IMR-90 (cell line): ENCODE data around the gene RNF144B. TPM values are rescaled to one million over a fixed set of nuclear protein-coding genes. Genes with fewer than 3 reads are reported as not detected.

Experiments used
- ATAC-seq: fragments of 200-7000 bp; cut with Tn5 transposase; 2 replicates; pipeline ENCODE4 v1.9.1; 2020; ENCODE audit warnings: low read depth, mild to moderate bottlenecking, moderate library complexity
- BruUV-seq: library from RNA; stranded (reverse); fragments of 400-500 nt; replicated peaks from 2 replicates; lab custom pipeline; 2021; lab: Mats Ljungman, UMichigan
- CTCF ChIA-PET: fragments of 300-600 bp; formaldehyde crosslinking; extraction: SDS; loops from one replicate; lab custom pipeline; 2021; ENCODE audit warnings: antibody characterized with exemption; lab: Yijun Ruan, JAX
- POLR2A ChIA-PET: fragments of 300-600 bp; sonication (Branson Sonifier 250); formaldehyde crosslinking; loops from one replicate; lab custom pipeline; 2022; ENCODE audit warnings: antibody characterized with exemption; ENCODE audit not compliant: unreplicated experiment; lab: Charles Lee
- DNase-seq: peaks from one replicate; pipeline ENCODE4 v3.0.0; 2013
- H2AFZ ChIP-seq: replicated peaks from 2 replicates; pipeline ENCODE3; 2013; ENCODE audit warnings: low read length, mild to moderate bottlenecking; ENCODE audit not compliant: poor library complexity
- H2AK5ac ChIP-seq: 2 replicates; pipeline ENCODE4 v1.6.1; 2013; ENCODE audit warnings: low read depth, low read length, inconsistent platforms
- H2AK9ac ChIP-seq: replicated peaks from 2 replicates; pipeline ENCODE3; 2013; ENCODE audit warnings: mild to moderate bottlenecking, low read depth, low read length, moderate library complexity; ENCODE audit not compliant: poor library complexity
- H2BK120ac ChIP-seq: 2 replicates; pipeline ENCODE4 v1.6.1; 2013; ENCODE audit warnings: low read depth, low read length, inconsistent platforms
- H2BK15ac ChIP-seq: 3 replicates; pipeline ENCODE4 v1.6.1; 2013; ENCODE audit warnings: low read depth, low read length, inconsistent platforms
- H2BK20ac ChIP-seq: 2 replicates; pipeline ENCODE4 v1.6.1; 2013; ENCODE audit warnings: low read depth, mild to moderate bottlenecking, inconsistent platforms, low read length, moderate library complexity
- H2BK5ac ChIP-seq: 2 replicates; pipeline ENCODE4 v1.6.1; 2013; ENCODE audit warnings: mild to moderate bottlenecking, low read depth, low read length, inconsistent platforms; ENCODE audit not compliant: poor library complexity, severe bottlenecking
- H3K14ac ChIP-seq: replicated peaks from 2 replicates; pipeline ENCODE4 v1.6.1; 2013; ENCODE audit warnings: low read depth, low read length, inconsistent platforms
- H3K18ac ChIP-seq: 2 replicates; pipeline ENCODE4 v1.6.1; 2013; ENCODE audit warnings: low read depth, low read length, control low read depth
- H3K23ac ChIP-seq: 2 replicates; pipeline ENCODE4 v1.6.1; 2013; ENCODE audit warnings: low read depth, low read length, inconsistent platforms
- H3K27ac ChIP-seq: 2 replicates; pipeline ENCODE4 v1.5.1; 2013; ENCODE audit warnings: mild to moderate bottlenecking, control low read depth, low read length; ENCODE audit not compliant: insufficient read depth
- H3K27me3 ChIP-seq: 2 replicates; pipeline ENCODE4 v1.6.1; 2013; ENCODE audit warnings: low read length; ENCODE audit not compliant: control insufficient read depth, insufficient read depth
- H3K36me3 ChIP-seq: 2 replicates; pipeline ENCODE4 v1.6.1; 2013; ENCODE audit warnings: low read length, mixed read lengths; ENCODE audit not compliant: control insufficient read depth, insufficient read depth
- H3K4ac ChIP-seq: 2 replicates; pipeline ENCODE4 v1.6.1; 2013; ENCODE audit warnings: low read depth, low read length, inconsistent platforms
- H3K4me1 ChIP-seq: 2 replicates; pipeline ENCODE4 v1.6.1; 2013; ENCODE audit warnings: low read length, mixed read lengths; ENCODE audit not compliant: control insufficient read depth, insufficient read depth
- H3K4me2 ChIP-seq: 2 replicates; pipeline ENCODE4 v1.6.1; 2013; ENCODE audit warnings: low read depth, mild to moderate bottlenecking, control low read depth, low read length, moderate library complexity
- H3K4me3 ChIP-seq: 2 replicates; pipeline ENCODE4 v1.5.1; 2013; ENCODE audit warnings: low read depth, mild to moderate bottlenecking, control low read depth, low read length, moderate library complexity; ENCODE audit not compliant: insufficient read depth
- H3K56ac ChIP-seq: 2 replicates; pipeline ENCODE4 v1.6.1; 2013; ENCODE audit warnings: low read length, inconsistent platforms; ENCODE audit not compliant: insufficient read depth; ENCODE audit errors: extremely low read depth
- H3K79me1 ChIP-seq, 2 experiments: 2 replicates each; pipeline ENCODE4 v1.6.1; 2013; ENCODE audit warnings: low read length in 2 of 2, inconsistent platforms in 1 of 2, low read depth in 1 of 2
- H3K9ac ChIP-seq: 2 replicates; pipeline ENCODE4 v1.6.1; 2013; ENCODE audit warnings: low read depth, low read length, control low read depth
- H3K9me1 ChIP-seq: 2 replicates; pipeline ENCODE4 v1.6.1; 2013; ENCODE audit warnings: low read length, inconsistent platforms; ENCODE audit not compliant: insufficient read depth
- H3K9me3 ChIP-seq: 2 replicates; pipeline ENCODE4 v1.6.1; 2013; ENCODE audit warnings: low read length; ENCODE audit not compliant: control insufficient read depth, insufficient read depth
- H4K20me1 ChIP-seq: 2 replicates; pipeline ENCODE4 v1.6.1; 2013; ENCODE audit warnings: low read length, inconsistent platforms; ENCODE audit not compliant: insufficient read depth
- H4K5ac ChIP-seq: 2 replicates; pipeline ENCODE4 v1.6.1; 2013; ENCODE audit warnings: mild to moderate bottlenecking, low read depth, low read length, control low read depth
- H4K8ac ChIP-seq, 2 experiments: 2 replicates each; pipeline ENCODE4 v1.6.1; 2013; ENCODE audit warnings: low read depth in 2 of 2, low read length in 2 of 2, control low read depth in 1 of 2, inconsistent platforms in 1 of 2
- H4K91ac ChIP-seq: 2 replicates; pipeline ENCODE4 v1.6.1; 2013; ENCODE audit warnings: low read depth, low read length, inconsistent platforms; ENCODE audit not compliant: insufficient read depth
- CEBPB ChIP-seq: IDR thresholded peaks from 2 replicates; pipeline ENCODE4 v1.6.1; 2012; ENCODE audit warnings: low read depth, low read length, improper control_type of control experiment
- WGBS, 2 experiments: methylation state at CpG; one replicate each; pipeline versions ENCODE4 v1.1.5 to v1.1.7; 2013; ENCODE audit warnings: missing lambda C conversion rate in 2 of 2; ENCODE audit not compliant: insufficient read length in 1 of 2; ENCODE audit errors: extremely low coverage in 2 of 2; 5-methylcytosine and 5-hydroxymethylcytosine counted together
- dilution Hi-C: fragments of 300-500 bp; cut with HindIII; formaldehyde crosslinking; loops from one replicate; pipeline ENCODE4 v1.14.3; 2018; ENCODE audit warnings: low sequenced_read_pairs; ENCODE audit not compliant: unreplicated experiment
- in situ Hi-C: fragments of 300-500 bp; cut with MboI; formaldehyde crosslinking; loops from 3 replicates; pipeline ENCODE4 v1.14.3; 2019; ENCODE audit warnings: low sequenced_read_pairs, inconsistent platforms, mixed read lengths
- intact Hi-C: fragments of 100-400 bp; cut with micrococcal nuclease; formaldehyde crosslinking; loops from 2 replicates; pipeline ENCODE4 v1.10.0; 2022
- polyA plus RNA-seq, 3 experiments: library from polyadenylated mRNA; depleted of rRNA; stranded (reverse); fragments of >200 nt; gene quantifications; 2 replicates each; pipeline ENCODE4 v1.2.3, GENCODE V29; 2012; ENCODE audit warnings: low replicate concordance in 1 of 3
- total RNA-seq: library from RNA; depleted of rRNA; stranded (reverse); fragments of >200 nt; gene quantifications from 2 replicates; pipeline ENCODE4 v1.2.3, GENCODE V29; 2012

RNF144B gene
- total and polyA plus RNA-seq, 2 of the 4 experiments (the other 2 are of a cell fraction), result 0.44 to 2.7 TPM

DNA sequence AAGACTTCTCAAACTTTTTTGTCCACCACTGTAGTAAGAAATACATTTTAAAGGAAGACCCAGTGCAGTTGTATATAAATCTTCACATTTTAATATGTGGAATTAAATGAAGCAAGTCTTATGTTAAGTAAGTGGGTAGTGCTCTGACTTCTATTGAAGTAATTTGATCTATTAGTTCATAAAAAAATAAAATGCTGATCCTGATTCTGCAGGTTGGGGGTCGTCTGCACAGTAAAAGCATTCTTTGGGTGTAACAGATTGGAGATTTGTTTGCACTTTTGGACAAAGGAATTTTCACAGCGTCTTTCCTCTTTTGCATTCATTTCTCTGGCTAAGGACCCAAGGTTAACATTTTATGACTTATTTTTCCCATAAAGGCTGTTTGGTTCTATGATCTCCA is 106.8 kb downstream of the RNF144B start:
- no peaks in the 10 kb centered on the region for H3K4me1 ChIP-seq
- intact Hi-C loops, result no loop called here
- CTCF ChIA-PET, result no interaction called here

More for the DNA sequence above, 106.8 kb downstream of the RNF144B start:
- no peaks in the 10 kb centered on the region for H3K36me3 ChIP-seq
- H3K14ac ChIP-seq, result no peak overlapping the region
- H2AK5ac ChIP-seq, result no peak overlapping the region
- POLR2A ChIA-PET, result no interaction called here
- H3K4me2 ChIP-seq, result no peak overlapping the region
- no peak overlapping the region for H3K9ac ChIP-seq
- H2BK5ac ChIP-seq, result no peak overlapping the region
- no peaks in the 10 kb centered on the region; the same call in none of the 2 replicates for H3K27me3 ChIP-seq
- DNase-seq, result no peak
- H3K9me1 ChIP-seq, result no peaks in the 10 kb centered on the region
- no peak overlapping the region for H3K23ac ChIP-seq
- dilution Hi-C loops, result no loop called here
- no peak overlapping the region for H3K56ac ChIP-seq
- TF ChIP-seq CEBPB, result no peak
- no peak overlapping the region for H3K27ac ChIP-seq
- ATAC-seq, result no peak
- H4K91ac ChIP-seq, result no peak overlapping the region
- no peak overlapping the region for H4K8ac ChIP-seq
- no peaks in the 10 kb centered on the region for H3K9me3 ChIP-seq
- in situ Hi-C loops, result no loop called here
- no peak overlapping the region for H2BK15ac ChIP-seq
- no peak overlapping the region for H3K18ac ChIP-seq
- H3K4ac ChIP-seq, result no peak overlapping the region
- no peaks in the 10 kb centered on the region for H3K79me1 ChIP-seq
- H2BK20ac ChIP-seq, result no peak overlapping the region
- no peak overlapping the region for H2AFZ ChIP-seq
- H4K20me1 ChIP-seq, result no peaks in the 10 kb centered on the region
- no TSS peak for BruUV-seq
- whole genome bisulfite sequencing, 2 experiments, result no CpG with 5 or more reads among the region's 2 CpGs
- H4K5ac ChIP-seq, result no peak overlapping the region
- no peak overlapping the region for H2AK9ac ChIP-seq
- H3K4me3 ChIP-seq, result no peak overlapping the region
- no peak overlapping the region for H2BK120ac ChIP-seq
